T-helper 1 cell (primary cell): ENCODE results near the gene TBX4.
"Not testable (repeated sequence)": the region's sequence is repeated elsewhere in the genome, so short reads cannot be mapped to it uniquely, and the experiment has no call there.

Experiments
- DNase-seq, 5 donors: peaks; one replicate each; pipeline ENCODE4 v3.0.0-alpha.2; 2012 to 2020

TBX4 gene

DNA sequence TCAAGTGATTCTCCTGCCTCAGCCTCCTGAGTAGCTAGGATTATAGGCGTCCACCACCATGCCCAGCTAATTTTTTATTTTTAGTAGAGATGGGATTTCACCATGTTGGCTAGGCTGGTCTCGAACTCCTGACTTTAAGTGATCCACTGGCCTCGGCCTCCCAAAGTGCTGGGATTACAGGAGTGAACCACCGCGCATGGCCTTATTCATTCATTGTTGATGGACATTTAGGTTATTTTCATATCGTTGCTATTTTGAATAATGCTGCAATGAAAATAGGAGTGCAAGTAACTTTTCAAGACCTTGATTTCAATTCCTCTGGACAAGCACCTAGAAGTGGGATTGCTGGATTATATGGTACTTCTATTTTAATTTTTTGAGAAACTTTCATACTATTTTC, 22.4 kb upstream of the TBX4 start:
- DNase-seq = not testable (repeated sequence)

DNA sequence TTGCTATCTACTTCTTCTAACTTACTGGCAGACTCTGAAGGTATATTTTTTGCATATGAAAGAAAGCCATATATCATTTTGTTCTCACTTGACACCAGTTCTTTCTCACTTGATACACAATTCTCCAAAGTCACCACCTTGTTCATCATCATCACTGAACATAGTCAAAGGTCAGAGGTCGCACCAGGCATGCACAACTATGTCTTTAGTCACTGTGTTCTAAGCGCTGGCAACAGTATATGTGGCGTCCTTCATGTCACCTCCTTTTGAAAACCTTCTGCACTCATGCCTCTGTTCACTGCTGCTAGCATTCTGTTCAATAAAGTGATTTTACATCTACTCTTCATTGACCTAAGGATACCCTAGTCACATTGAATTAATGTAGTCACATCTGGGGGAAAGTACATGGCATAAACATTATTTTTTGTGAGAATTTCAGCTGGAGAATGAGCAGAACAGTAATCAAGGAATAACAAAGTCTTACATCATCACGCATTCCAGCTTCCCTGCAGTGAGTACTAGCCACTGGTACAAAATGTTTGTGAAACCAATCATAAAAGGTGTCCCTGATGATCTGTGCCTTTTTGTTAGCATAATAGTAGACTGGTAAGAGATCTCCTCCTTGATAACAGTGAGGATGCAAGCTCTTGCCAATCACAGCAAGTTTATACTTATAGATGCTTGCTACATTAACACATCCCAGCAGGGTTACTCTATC, 20.5 kb upstream of the TBX4 start:
- DNase-seq = no peak

DNA sequence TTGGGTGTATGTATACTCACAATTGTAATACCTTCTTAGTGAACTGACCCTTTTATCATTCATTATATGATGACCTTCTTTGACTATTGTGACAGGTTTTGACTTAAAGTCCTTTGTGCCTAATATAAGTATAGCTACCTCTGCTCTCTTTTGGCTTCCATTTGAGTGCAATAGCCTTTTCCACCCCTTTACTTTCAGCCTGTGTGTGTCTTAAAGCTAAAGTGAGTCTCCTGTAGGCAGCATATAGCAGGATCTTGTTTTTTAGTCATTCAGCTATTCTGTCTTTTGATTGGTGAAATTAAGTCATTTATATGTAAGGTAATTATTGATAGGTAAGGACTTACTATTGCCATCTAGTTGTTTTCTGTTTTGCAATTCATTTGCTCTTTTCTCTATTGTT, 15.9 kb upstream of the TBX4 start:
- DNase-seq = no peak

DNA sequence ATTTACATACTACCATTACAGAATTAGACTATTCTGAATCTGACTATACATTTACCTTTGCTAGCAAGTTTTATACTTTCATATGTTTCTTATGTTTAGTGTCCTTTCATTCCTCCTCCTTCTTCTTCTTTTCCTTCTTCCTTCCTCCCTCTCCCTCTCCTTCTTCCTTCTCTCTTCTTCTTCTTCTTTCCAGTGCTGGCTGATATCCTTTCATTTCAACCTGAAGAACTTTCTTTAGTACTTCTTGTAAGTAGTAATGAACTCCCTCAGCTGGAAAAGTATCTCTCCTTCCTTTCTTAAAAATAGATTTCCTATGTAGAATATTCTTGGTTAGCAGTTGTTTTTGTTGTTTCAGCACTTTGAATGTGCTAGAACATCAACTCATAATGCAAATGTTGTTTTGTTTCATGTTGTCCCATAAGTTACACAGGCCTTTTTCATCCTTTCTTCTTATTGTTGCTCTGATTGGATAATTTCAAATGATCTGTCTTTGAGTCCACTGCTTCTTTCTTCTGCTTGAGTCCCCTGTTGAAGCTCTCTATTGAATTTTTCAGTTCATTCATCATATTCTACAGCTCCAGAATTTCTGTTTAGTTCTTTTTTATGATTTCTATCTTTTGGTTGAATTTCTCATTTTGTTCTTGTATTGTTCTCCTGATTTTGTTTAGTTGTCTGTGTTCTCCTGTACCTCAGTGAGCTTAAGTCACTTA, 15.1 kb upstream of the TBX4 start:
- DNase-seq = no peak

DNA sequence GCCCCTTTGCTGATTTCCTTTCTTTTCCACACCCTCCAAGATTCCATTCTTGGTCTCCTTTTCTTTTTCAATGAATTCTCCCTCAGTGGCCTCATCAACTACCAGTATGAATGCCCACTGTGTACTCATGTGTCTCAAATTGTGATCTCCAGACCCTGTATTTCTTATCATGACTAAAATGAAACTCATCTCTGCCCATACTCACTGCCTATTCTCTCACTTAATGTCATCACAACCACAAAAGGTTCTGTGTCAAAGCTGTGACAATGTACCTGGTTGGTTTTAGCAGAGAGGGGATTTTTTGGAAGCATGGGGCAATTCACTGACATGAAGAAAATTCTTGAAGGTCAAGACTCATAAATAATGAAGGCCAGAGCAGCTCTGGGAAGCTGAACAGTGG, 11.5 kb upstream of the TBX4 start:
- DNase-seq = no peak

DNA sequence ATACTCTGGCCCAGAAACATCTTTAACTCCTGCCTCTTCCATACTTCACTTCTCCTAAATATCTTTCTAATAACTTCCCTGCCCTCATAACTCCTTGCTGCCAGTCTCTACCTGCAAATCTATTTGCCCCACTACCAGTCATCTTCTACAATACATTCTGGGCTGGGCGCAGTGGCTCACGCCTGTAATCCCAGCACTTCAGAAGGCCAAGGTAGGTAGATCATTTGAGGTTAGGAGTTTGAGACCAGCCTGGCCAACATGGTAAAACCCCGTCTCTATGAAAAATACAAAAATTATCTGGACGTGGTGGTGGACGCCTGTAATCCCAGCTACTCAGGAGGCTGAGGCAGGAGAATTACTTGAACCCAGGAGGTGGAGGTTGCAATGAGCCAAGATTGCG, 10.7 kb upstream of the TBX4 start:
- not testable (repeated sequence) for DNase-seq

DNA sequence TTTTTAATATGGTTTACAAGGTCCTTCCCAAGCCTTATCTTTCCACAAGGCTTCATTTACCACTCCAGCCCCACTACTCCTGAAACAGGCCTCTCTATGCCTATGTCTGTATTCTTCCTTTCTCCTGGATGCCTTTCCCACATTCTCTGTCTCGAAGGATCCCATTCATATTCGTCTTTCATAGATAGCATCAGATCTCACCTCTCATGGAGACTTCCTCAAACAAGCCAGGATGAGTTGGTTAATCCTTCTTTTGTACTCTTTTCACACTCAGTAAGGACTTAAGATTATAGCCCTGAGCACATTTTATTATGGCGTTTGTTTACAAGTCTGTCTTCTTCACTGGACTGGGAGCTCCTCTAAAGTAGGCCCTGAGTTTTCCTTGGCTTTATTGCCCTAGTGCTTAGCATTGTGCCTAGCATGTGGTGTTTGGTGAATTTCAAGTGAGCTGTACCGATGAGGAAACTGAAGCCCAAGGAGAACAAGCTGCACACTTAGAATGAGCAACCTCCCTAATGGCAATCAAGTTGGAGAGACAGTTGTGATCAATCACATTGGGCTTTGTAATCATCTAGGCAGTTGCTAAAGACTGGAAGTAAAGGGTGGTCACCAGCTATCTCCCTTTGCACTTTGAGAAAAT, 10.0 kb upstream of the TBX4 start:
- DNase-seq = no peak

DNA sequence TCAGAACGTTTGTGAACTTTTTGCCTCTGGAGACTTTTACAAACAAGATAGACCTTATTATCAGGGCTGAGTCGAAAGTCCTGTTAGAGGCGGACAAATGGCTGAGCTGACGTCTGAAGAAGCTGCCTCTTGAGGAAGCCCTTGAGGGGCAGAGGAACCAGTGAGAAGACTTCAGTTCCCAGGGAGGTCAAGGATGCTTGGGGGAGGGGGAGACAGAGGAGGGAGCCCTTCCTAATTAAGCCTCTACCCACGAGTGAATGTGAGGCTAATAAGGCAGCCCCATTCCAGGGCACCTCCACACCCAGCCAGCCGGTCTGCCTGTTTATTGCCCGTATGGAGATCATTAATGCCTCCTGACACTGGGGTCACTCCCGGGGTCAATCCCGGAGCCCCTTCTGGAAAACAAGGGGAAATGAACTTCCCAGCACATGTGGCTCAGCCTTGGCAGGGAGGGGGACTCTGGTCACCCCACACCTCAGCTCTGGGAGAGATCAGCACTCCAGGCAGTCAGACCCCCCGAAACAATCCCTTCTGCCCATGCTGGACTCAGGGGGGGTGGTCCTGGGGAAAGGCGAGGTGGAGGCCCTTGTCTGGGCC, 9.2 kb upstream of the TBX4 start:
- no peak for DNase-seq

DNA sequence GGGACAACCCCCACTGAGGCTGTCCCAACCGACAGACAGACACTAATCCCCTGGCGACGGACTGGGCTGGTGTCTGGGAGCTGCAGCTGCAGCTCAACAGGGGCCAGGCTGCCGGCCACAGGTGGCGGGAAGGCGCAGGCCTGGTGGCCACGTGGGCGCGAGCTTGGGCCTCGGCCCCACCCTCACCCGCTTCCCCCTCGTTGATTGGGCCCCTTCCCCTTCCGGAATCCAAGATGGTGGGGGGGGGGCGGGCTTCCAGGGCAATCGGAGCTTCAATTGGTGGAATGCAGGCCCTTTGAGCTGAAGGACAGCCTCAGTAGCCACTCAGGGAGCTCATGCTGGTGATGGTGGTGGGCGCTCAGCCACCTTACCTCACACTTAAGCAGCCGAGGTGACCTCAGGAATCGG, 8.7 kb upstream of the TBX4 start:
- no peak for DNase-seq

DNA sequence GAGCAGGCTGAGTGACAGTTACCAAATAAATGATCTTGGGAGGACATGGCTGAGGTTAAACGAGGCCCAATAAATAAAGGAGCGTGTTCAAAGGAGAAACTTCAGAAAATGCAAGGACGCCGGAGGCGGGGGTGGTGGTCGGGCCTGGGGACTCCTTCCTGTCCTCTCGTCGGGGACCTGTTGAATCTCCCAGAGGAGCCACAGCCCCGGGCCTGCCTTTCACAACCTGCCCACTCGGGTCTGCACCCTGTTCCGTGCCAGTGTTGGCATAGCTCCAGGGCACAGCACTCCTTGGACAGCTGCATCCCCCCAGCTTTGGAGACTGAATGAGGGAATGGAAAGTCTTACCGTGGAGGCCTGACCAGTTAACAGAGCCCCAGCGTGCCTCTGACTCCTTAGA, 8.1 kb upstream of the TBX4 start:
- DNase-seq = no peak

DNA sequence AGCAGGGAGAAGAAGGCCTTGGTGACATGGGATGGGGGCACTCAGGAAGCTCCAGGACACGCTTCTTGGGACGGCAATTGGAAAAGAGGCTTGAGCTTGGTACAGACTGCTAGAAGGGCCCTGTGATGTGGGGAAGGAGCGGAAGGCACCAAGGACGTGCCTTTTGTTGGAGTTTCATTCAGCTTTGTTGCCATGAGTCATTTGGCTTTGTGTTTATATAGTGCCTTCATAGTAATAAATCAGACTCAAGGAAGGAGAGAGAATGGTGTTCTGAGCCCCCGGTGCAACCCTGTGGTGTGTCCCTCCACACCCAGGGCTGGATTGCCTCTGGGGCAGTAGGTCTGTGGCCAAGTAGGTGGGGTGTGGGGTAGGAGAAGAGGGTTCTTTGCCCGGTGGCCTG, 7.4 kb upstream of the TBX4 start:
- DNase-seq = no peak

DNA sequence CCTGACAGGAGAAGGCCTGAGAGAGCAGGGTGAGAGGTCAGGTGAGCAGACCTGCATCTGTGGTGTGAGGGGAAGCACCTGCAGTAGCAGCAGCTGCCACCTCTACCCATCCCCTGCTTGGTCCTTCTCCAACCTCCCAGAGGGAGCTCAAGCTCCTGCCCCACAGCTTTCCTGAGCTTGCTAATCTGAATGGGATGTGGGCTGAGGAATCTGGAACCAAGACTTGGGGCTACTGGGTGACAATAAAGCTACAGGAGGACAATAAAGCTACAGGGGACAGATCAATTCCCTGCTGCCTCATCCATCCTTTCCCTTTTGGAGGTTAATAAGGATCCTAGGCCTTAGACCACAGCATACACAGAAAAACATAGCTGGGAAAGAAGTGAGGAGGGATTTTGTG, 4.9 kb upstream of the TBX4 start:
- no peak for DNase-seq

DNA sequence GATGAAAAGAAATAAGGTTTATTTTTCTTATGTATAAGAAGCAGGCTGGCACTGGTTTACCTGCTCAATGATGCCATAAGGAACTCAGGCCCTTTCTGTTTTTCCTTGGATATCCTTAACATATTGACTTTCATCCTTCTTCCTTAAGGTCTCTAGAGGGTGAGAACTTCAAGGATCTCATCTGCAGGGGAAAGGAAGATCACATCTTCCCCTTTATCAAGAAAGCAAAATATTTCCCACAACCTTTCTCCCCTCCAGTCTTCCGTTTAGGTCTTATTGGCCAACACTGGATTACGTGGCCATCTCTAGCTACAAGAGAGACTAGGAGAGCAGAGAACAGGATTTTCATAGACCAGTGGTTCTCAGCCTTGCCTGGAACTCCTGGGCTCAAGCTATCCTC, 4.2 kb upstream of the TBX4 start:
- no peak for DNase-seq

DNA sequence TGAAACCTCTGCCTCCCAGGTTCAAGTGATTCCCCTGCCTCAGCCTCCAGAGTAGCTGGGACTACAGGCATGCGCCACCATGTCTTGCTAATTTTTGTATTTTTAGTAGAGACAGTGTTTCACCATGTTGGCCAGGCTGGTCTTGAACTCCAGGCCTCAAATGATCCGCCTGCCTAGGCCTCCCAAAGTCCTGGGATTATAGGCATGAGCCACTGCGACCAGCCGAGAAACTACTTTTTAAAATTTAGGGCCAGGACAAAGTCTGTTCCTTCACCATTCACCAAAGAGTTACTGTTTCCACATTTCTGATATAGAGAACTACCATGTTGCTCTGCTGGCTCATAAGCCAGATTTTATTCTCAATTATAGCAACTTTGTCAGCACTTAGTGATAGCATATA, 3.1 kb upstream of the TBX4 start:
- not testable (repeated sequence) for DNase-seq

DNA sequence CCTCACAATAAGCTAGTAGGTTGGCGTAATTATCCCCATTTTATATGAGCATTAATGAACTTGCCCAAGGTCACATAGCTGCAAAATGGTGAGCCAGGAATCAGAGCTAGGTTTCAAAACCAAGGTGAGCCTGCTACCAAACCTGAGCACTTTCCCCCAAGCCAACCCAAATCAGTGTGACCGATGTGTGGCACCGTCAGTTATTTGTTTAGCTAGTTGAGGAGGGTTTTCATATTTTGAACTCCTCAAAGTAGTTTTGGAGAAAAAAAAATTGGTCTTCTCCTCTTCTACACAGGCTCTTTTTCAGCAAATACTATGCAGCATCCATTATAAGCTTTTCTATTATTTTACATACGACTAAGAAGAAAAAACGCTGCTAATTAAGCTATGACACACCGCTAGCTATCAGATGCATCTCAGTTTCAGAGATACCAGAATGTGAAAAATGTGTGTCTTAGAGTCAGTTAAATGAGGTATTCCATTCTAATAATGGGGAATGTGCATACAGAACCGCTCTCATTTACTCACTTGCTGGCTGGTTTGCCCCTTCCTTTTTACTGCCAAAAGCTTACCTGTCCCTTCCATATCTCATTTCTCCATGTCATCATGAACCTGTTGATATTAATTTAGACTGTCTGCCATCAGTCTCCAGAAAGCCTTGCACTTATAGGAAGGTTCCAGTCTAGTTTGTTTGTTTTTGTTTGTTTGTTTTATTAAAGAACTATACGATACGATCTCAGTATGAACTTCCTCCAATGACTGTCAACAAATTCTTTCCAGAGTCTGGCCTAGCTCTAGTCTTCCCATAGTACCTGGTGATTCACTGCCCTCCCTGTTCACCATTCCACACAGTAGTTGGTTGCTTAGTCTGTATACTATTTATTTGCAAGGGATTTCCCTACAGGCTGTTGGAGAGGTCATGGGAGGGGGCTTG, 2.2 kb upstream of the TBX4 start:
- DNase-seq = no peak

DNA sequence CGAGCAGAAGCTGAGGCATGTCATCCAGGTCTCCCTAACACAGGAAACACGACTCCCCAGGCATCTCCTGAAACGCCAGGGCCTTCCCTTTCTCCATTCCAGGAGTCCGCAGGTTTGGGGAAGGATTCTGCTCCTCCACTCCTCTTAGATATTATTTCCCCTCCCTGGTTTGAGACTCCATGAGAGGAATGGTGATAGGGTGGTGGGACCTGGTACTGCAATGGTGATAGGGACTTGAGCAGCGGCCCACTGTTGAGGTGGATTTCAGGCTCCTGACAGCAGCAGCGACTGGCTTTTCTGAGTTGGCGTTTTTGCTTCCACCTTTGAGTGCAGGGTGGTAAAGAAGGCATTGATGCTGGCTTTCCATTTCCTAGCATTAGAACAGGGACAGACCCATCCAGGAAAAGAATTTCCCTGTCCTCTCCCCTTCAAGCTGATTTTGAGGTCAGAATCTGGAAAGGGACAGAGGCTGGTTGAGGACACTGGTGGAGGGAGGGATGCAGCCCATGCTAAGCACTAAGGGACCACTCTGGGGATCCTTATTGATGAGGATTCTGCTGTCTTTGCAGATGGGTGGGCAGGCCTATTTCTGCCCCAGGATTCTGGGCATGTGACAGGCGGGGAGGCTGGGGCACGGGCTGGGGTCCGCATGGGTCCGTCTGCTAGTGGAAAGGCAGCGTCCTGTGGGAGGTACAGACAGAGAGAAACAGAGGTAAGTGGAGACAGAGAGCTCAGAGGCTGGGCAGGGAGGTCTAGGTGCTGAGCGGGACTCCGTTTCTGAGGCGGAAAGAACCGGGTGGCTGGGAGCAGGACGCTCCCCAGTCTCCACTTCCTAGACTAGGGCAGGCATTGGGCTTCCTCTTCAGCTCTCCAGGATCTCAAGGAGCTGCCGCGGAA, 1.3 kb upstream of the TBX4 start:
- no peak for DNase-seq

DNA sequence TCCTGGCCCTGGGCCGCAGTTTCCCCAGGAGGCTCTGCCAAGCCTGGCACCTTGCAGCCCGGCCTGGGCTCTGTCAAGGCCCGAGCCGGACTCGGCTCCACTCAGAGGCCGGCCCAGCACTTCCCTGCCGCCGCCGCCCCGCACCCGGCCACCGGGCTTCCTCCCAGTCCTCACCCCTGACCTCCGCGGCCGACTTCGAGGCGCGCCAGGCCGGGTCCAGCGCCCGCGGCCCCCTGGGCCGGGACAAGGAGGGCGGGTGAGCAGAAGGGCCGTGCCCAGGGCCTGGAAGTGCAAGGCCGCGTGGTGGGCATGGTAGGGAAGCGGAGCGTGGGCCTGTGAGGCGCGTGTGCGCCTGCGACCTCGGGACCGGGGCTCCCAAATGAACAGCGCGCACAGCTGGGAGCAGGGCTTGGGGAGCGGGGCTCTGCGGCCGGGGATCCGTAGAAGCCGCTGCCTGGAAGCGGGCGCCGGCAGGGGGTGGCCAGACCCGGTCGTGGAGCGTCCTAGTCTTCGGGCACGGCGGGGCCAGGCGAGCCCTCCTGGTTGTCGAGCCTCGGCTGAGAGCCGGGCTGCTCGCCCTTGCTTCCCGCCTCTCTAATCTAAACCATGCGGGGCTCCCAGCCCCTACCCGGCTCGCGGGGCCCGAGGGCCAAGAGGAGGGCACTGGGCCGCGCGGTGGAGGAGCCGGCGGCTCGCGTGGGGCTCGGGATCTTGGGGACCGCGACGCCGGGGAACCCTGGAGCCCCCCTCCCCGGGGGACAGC, 503 bp upstream of the TBX4 start:
- no peak for DNase-seq

DNA sequence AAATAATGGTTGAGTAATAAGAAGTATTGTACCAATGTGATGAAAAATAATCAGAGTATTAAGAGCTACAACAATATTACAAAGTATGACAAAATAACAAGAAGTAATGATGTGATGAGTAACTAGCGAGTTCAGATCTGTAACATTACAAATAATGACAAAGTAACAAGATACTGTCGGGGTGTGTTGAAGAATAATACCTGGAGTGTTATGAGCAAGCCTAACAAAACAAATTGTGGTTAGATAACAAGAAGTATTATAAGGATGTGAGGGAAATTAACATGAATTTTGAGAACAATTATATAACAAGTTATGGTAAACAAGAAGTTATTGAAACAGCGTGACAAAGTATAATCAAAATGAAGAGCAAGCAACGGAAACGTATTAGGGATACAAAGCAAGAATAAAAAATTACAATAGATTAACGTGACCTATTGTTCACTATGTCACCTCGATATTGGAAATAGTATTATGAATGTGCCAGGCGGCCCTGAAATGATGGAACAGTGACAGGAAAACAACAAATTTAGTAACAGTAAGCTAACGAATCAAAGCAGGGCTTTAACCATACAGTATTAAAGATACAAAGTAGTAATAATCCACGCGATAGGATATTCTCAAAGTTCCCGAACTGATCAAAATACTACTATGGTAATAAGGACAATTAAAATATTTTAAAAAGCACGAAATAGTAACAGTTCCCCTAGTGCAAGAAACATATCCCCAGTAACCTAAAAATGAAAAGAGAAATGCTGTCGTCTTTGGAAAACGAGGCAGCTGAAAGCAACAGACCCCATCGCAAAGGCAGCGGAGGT, 1.6 kb downstream of the TBX4 start:
- no peak for DNase-seq

DNA sequence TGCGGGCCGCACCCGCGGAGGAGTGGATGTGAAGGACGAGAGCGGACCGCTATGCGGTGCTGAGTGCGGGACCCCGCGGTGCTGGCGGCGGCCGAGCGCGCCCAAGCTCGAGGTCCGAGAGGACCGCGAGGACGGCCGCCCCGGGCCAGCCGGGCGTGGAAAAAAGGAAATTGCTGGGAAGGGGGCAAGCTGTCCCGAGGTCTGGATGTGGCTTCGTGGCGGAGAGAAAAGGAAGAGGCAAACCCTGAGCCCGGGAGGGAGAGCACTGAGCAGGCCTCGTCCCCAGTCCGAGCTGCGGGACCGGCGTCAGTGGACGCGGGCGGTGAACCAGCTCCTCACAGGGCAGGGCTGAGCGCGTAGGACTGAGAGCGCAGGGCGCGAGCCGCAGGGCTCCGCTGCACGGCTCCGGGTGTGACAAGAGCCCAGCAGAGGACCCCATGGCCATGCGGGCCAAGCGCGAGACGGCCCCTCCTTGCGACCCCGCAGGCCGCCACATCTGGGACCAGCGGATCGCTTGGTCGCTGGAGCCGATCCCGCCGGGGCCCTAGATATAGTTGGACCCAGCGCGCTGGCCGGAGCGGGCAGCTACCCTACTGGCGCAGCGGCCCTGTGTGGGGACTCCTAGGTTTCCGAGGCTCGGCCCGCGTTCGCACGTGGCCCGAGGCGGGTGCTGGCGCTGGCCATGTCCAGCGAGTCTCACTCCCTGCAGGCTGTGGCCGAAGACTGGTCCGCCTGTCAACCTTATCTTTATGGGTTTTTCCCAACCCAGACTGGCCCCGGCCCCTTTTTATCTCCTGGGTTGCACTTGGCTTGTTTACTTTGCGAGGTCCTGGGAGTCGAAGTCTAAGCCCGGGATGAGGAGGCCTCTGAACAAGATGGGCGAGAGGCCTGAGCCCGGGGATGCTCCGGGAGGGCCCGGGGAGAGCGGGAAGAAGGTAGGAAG, 2.4 kb downstream of the TBX4 start:
- DNase-seq = no peak
